HG03378 (cell line): Measurements from ENCODE around the gene SHISA6.

Experiments used
- ATAC-seq: cut with Tn5 transposase; IDR thresholded peaks from one replicate; pipeline ENCODE4 v1.9.1; 2021; ENCODE audit warnings: mild to moderate bottlenecking, moderate library complexity; ENCODE audit not compliant: unreplicated experiment

The SHISA6 gene

GRCh38 chr17:11565591-11565990, 324.6 kb downstream of the SHISA6 start:
- no peak for ATAC-seq

GRCh38 chr17:11578998-11579397, 338.0 kb downstream of the SHISA6 start:
- ATAC-seq = no peak

GRCh38 chr17:11580677-11581076, 339.7 kb downstream of the SHISA6 start:
- no peak for ATAC-seq

- ATAC-seq = no peak
Observed at GRCh38 chr17:11582217-11582616, 341.2 kb downstream of the SHISA6 start.

GRCh38 chr17:11583306-11583992, 342.4 kb downstream of the SHISA6 start:
- no peak for ATAC-seq

GRCh38 chr17:11589716-11590115, 348.7 kb downstream of the SHISA6 start:
- no peak for ATAC-seq

GRCh38 chr17:11598274-11599221, 357.5 kb downstream of the SHISA6 start, which contains the start of gene DNAH9:
Gene DNAH9 (plus strand): TSS chr17:11598470. CDS start chr17:11598499, 29 bp downstream.
- ATAC-seq = no peak

GRCh38 chr17:11601661-11602060, 360.6 kb downstream of the SHISA6 start:
- ATAC-seq = no peak

- ATAC-seq = no peak
Observed at GRCh38 chr17:11608396-11608795, 367.4 kb downstream of the SHISA6 start.

GRCh38 chr17:11610999-11611566, 370.1 kb downstream of the SHISA6 start:
- ATAC-seq = no peak

GRCh38 chr17:11612956-11613355, 371.9 kb downstream of the SHISA6 start:
- ATAC-seq = no peak
